Esophagus muscularis mucosa (tissue), 4 donors: Measurements from ENCODE around the gene EEPD1. TPM values are rescaled to one million over a fixed set of nuclear protein-coding genes. Genes with fewer than 3 reads are reported as not detected.
"Not testable (repeated sequence)": the region's sequence is repeated elsewhere in the genome, so short reads cannot be mapped to it uniquely, and the experiment has no call there.

ENCODE experiments used
- DNase-seq: peaks from one replicate; pipeline ENCODE4 v3.0.0-alpha.2; 2017; ENCODE audit errors: extremely low spot score
- H3K27ac ChIP-seq, 4 donors: fragments of 200-600 bp; sonication (generic); replicated peaks in 1 of 4; 1 replicate in 3 of 4; 2 replicates in 1 of 4; pipeline ENCODE4 v1.5.1; 2016 to 2019; ENCODE audit warnings: mild to moderate bottlenecking in 1 of 4
- H3K27me3 ChIP-seq, 4 donors: fragments of 200-600 bp; sonication (generic); one replicate each; pipeline versions ENCODE4 v1.5.1 to v1.6.0; 2016 to 2019
- H3K36me3 ChIP-seq, 4 donors: fragments of 200-600 bp; sonication (generic); one replicate each; pipeline ENCODE4 v1.5.1; 2016 to 2019
- H3K4me1 ChIP-seq, 4 donors: fragments of 200-600 bp; sonication (generic); one replicate each; pipeline ENCODE4 v1.5.1; 2016 to 2019
- H3K4me3 ChIP-seq, 4 donors: fragments of 200-600 bp; sonication (generic); 1 replicate in 2 of 4; 2 replicates in 2 of 4; pipeline ENCODE4 v1.5.1; 2016 to 2019; ENCODE audit warnings: mild to moderate bottlenecking in 4 of 4, moderate library complexity in 1 of 4
- H3K9me3 ChIP-seq, 4 donors: fragments of 200-600 bp; sonication (generic); 1 replicate in 3 of 4; 2 replicates in 1 of 4; pipeline ENCODE4 v1.5.1; 2016 to 2019
- EP300 ChIP-seq: sonication (generic); formaldehyde crosslinking; IDR thresholded peaks from one replicate; pipeline ENCODE4 v1.6.1; 2017; ENCODE audit warnings: antibody characterized with exemption
- POLR2A ChIP-seq: fragments of 450-650 bp; IDR thresholded peaks from one replicate; pipeline ENCODE4 v1.6.1; 2017; ENCODE audit warnings: antibody characterized with exemption, moderate library complexity, mild to moderate bottlenecking, low read depth
- POLR2AphosphoS5 ChIP-seq, 2 donors: sonication (generic); formaldehyde crosslinking; IDR thresholded peaks; one replicate each; pipeline ENCODE4 v1.6.1; 2017; ENCODE audit warnings: antibody characterized with exemption in 2 of 2
- WGBS: methylation state at CpG from one replicate; pipeline ENCODE4 v1.1.5; 2018; 5-methylcytosine and 5-hydroxymethylcytosine counted together
- intact Hi-C: fragments of 100-400 bp; cut with DNase I; formaldehyde crosslinking; loops from one replicate; pipeline ENCODE4 v1.15.1; 2023
- total RNA-seq, 4 donors: library from RNA; depleted of rRNA; stranded (reverse); fragments of >200 nt; gene quantifications; one replicate each; pipeline versions ENCODE4 v1.1.0 to v1.2.1, GENCODE V29; 2016
- TF ChIP-seq, protein P1 (sequence below), 3 experiments: fragments of 200-600 bp in 2 of 3; fragments of 450-650 bp in 1 of 3; sonication (generic) in 2 of 3; IDR thresholded peaks; one replicate each; pipeline ENCODE4 v1.5.1; 2017 to 2019; ENCODE audit warnings: antibody characterized with exemption in 3 of 3, mild to moderate bottlenecking in 2 of 3, moderate library complexity in 1 of 3

Gene EEPD1
- total RNA-seq, 4 donors from 2014 or later = 18.7 to 27.9 (median 26.6) TPM

DNA sequence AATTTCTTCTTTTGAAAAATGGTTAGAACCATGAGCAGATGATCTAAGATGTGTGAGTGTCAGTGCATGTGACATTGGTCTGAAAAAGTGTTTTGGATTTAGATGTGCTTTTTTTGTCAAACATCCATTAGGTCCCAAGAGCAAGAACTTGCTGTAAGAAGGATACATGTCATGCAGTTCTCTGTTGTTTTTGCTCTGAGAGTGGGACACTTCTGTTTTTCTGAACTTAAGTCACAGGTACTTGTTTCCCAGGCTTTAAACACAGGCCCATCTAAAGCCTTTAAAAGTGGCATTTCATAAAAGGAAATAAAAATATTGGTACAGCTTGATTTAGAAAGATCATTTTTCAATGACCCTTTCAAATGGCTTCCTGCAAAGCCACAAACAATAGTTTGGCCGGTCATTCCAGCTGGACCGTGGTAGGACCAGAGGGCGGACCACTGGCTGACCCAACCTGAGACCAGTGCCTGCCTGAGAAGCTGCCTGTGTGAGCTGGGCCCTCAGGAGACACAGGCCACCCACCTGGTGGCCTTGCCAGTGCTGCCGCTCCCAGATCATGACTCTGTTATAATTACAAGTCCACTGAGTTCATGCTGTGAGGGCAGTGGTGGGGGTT lies 92.7 kb downstream of the EEPD1 start:
- intact Hi-C loops = no loop called here
- no peak for DNase-seq
- Histone ChIP-seq H3K4me1 (peaks cover 4 to 25% (median 22%) of the 10 kb centered on the region in 4 donors), H3K4me3 (no peak overlapping the region), H3K27ac (peak overlapping the region in 1 of 4 donors; percentile 23), H3K9me3 (no peaks in the 10 kb centered on the region), H3K36me3 (no peaks in the 10 kb centered on the region), H3K27me3 (no peaks in the 10 kb centered on the region)
- TF ChIP-seq POLR2AphosphoS5 (IDR thresholded peaks at IDR 0.05) (no peak), EP300 (no peak), POLR2A (no peak)
- TF ChIP-seq, protein P1, sequence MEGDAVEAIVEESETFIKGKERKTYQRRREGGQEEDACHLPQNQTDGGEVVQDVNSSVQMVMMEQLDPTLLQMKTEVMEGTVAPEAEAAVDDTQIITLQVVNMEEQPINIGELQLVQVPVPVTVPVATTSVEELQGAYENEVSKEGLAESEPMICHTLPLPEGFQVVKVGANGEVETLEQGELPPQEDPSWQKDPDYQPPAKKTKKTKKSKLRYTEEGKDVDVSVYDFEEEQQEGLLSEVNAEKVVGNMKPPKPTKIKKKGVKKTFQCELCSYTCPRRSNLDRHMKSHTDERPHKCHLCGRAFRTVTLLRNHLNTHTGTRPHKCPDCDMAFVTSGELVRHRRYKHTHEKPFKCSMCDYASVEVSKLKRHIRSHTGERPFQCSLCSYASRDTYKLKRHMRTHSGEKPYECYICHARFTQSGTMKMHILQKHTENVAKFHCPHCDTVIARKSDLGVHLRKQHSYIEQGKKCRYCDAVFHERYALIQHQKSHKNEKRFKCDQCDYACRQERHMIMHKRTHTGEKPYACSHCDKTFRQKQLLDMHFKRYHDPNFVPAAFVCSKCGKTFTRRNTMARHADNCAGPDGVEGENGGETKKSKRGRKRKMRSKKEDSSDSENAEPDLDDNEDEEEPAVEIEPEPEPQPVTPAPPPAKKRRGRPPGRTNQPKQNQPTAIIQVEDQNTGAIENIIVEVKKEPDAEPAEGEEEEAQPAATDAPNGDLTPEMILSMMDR (IDR thresholded peaks at IDR 0.05) = no peak
- 74% methylated on average over 4 of the region's 4 CpGs for WGBS

DNA sequence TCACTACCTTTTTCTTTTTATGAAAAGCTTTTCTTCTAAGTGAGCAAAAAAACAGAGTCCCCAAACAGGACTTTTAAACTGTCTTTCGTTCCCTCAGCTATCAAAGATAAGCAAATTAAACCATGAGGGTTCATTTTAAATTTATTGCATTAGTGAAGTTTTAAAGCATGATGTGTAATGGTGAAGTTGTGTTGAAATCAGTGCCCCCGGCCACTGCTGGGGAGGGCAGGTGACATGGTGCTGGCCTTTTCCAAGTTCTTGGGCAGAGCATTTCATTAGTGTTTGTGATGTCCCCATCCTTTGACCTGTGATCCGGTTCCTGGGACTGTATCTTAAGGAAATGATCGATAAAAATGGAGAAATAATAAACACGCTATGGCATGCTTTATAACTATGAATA lies 96.0 kb downstream of the EEPD1 start:
- TF ChIP-seq POLR2A = no peak
- TF ChIP-seq, protein P1 (IDR thresholded peaks at IDR 0.05) = no peak
- WGBS = 78% methylated on average over 5 of the region's 5 CpGs
- no peak overlapping the region for H3K27ac ChIP-seq
- no peaks in the 10 kb centered on the region for H3K27me3 ChIP-seq
- H3K4me3 ChIP-seq = no peak overlapping the region
- no peak for DNase-seq
- H3K9me3 ChIP-seq = no peaks in the 10 kb centered on the region
- H3K4me1 ChIP-seq = peaks cover 4 to 25% (median 21%) of the 10 kb centered on the region in 4 donors
- intact Hi-C loops = no loop called here
- no peaks in the 10 kb centered on the region for H3K36me3 ChIP-seq

DNA sequence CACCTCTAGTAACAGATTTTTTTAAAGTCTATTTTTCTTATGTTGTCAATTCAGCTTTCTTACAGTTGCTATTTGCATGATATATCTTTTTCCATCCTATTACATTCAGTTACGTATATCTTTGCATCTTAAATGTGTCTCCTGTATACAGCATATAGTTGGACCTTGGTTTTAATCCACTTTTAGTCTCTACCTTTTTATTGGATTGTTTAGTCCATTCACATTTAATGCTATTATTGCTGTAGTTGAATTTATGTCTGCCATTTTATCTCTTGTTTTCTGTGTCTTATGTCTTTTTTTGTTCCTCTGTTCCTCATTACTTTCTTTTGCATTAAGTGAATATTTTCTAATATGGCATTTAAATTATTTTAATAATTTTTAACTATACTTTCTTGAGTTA lies 100.6 kb downstream of the EEPD1 start:
- H3K9me3 ChIP-seq = no peaks in the 10 kb centered on the region
- H3K27me3 ChIP-seq = no peaks in the 10 kb centered on the region
- DNase-seq = no peak
- no peak for TF ChIP-seq EP300
- TF ChIP-seq POLR2AphosphoS5 (IDR thresholded peaks at IDR 0.05) = no peak
- TF ChIP-seq POLR2A = no peak
- TF ChIP-seq, protein P1 (IDR thresholded peaks at IDR 0.05) = no peak
- WGBS = 97% methylated on average over 1 of the region's 1 CpG
- no peak overlapping the region for H3K4me3 ChIP-seq
- H3K4me1 ChIP-seq = peaks cover 4 to 12% (median 11%) of the 10 kb centered on the region in 4 donors
- intact Hi-C loops = no loop called here
- no peaks in the 10 kb centered on the region for H3K36me3 ChIP-seq
- H3K27ac ChIP-seq = no peak overlapping the region

DNA sequence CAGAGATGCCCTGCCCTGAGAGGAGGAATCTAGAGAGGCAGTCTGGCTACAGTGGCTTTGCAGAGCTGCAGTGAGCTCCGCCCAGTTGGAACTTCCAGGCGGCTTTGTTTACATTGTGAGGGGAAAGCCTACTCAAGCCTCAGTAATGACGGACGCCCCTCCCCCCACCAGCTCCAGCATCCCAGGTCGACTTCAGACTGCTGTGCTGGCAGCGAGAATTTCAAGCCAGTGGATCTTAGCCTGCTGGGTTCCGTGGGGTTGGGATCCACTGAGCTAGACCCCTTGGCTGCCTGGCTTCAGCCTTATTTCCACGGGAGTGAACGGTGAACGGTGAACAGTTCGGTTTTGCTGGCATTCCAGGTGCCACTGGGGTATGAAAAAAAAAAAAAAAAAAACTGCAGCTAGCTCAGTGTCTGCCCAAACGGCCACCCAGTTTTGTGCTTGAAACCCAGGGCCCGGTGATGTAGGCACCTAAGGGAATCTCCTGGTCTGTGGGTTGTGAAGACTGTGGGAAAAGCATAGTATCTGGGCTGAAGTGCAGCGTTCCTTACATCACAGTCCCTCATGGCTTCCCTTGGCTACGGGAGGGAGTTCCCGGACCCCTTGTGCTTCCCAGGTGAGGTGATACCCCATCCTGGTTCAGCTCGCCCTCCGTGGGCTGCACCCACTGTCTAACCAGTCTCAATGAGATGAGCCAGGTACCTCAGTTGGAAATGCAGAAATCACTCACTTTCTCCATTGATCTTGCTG lies 105.6 kb downstream of the EEPD1 start:
- DNase-seq, H3K36me3 ChIP-seq, intact Hi-C loops, H3K9me3 ChIP-seq, H3K27me3 ChIP-seq: not testable (repeated sequence)
- 41% methylated on average over 15 of the region's 18 CpGs for WGBS
- H3K4me1 ChIP-seq = peaks cover 23 to 56% (median 51%) of the 10 kb centered on the region in 4 donors
- peak overlapping the region; percentile 8 to 35 (median 12) for H3K4me3 ChIP-seq
- H3K27ac ChIP-seq = peak overlapping the region in 3 of 4 donors; percentile 19 to 37 (median 20)

DNA sequence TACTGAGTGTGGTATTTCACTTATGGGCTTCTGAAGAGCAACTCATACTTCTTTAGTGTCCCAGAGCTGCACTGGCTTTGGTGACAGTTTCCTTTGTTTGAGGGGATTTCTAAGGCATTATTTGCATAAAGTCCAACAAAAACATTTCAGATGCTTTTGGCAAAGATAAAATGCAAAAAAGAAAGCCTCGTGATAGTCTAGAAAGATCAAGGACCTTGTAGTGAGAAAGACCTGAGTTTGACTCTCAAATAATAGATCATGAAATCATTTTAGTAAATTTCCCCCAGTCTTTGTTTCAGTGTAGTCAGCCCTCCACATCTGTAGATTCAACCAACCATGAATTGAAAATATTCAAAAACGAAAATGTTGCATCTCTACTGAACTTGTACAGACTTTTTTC lies 107.4 kb downstream of the EEPD1 start:
- DNase-seq = no peak
- TF ChIP-seq POLR2AphosphoS5 (IDR thresholded peaks at IDR 0.05) = no peak
- TF ChIP-seq EP300 = no peak
- TF ChIP-seq POLR2A = no peak
- TF ChIP-seq, protein P1 (IDR thresholded peaks at IDR 0.05) = no peak
- peaks cover 39 to 74% (median 69%) of the 10 kb centered on the region in 4 donors for H3K4me1 ChIP-seq
- intact Hi-C loops = no loop called here
- no peaks in the 10 kb centered on the region for H3K27me3 ChIP-seq
- no peak overlapping the region for H3K27ac ChIP-seq
- H3K4me3 ChIP-seq = no peak overlapping the region
- 66% methylated on average over 2 of the region's 2 CpGs for WGBS
- no peaks in the 10 kb centered on the region for H3K36me3 ChIP-seq
- no peaks in the 10 kb centered on the region for H3K9me3 ChIP-seq
